IMR-90 (cell line): ENCODE results near the gene TCEAL1. TPM values are rescaled to one million over a fixed set of nuclear protein-coding genes. Genes with fewer than 3 reads are reported as not detected.

Source experiments
- ATAC-seq: fragments of 200-7000 bp; cut with Tn5 transposase; 2 replicates; pipeline ENCODE4 v1.9.1; 2020; ENCODE audit warnings: low read depth, mild to moderate bottlenecking, moderate library complexity
- BruUV-seq: library from RNA; stranded (reverse); fragments of 400-500 nt; replicated peaks from 2 replicates; lab custom pipeline; 2021; lab: Mats Ljungman, UMichigan
- CTCF ChIA-PET: fragments of 300-600 bp; formaldehyde crosslinking; extraction: SDS; loops from one replicate; lab custom pipeline; 2021; ENCODE audit warnings: antibody characterized with exemption; lab: Yijun Ruan, JAX
- POLR2A ChIA-PET: fragments of 300-600 bp; sonication (Branson Sonifier 250); formaldehyde crosslinking; loops from one replicate; lab custom pipeline; 2022; ENCODE audit warnings: antibody characterized with exemption; ENCODE audit not compliant: unreplicated experiment; lab: Charles Lee
- DNase-seq: peaks from one replicate; pipeline ENCODE4 v3.0.0; 2013
- H2AFZ ChIP-seq: replicated peaks from 2 replicates; pipeline ENCODE3; 2013; ENCODE audit warnings: low read length, mild to moderate bottlenecking; ENCODE audit not compliant: poor library complexity
- H2AK5ac ChIP-seq: 2 replicates; pipeline ENCODE4 v1.6.1; 2013; ENCODE audit warnings: low read depth, low read length, inconsistent platforms
- H2AK9ac ChIP-seq: replicated peaks from 2 replicates; pipeline ENCODE3; 2013; ENCODE audit warnings: mild to moderate bottlenecking, low read depth, low read length, moderate library complexity; ENCODE audit not compliant: poor library complexity
- H2BK120ac ChIP-seq: 2 replicates; pipeline ENCODE4 v1.6.1; 2013; ENCODE audit warnings: low read depth, low read length, inconsistent platforms
- H2BK15ac ChIP-seq: 3 replicates; pipeline ENCODE4 v1.6.1; 2013; ENCODE audit warnings: low read depth, low read length, inconsistent platforms
- H2BK20ac ChIP-seq: 2 replicates; pipeline ENCODE4 v1.6.1; 2013; ENCODE audit warnings: low read depth, mild to moderate bottlenecking, inconsistent platforms, low read length, moderate library complexity
- H2BK5ac ChIP-seq: 2 replicates; pipeline ENCODE4 v1.6.1; 2013; ENCODE audit warnings: mild to moderate bottlenecking, low read depth, low read length, inconsistent platforms; ENCODE audit not compliant: poor library complexity, severe bottlenecking
- H3K14ac ChIP-seq: replicated peaks from 2 replicates; pipeline ENCODE4 v1.6.1; 2013; ENCODE audit warnings: low read depth, low read length, inconsistent platforms
- H3K18ac ChIP-seq: 2 replicates; pipeline ENCODE4 v1.6.1; 2013; ENCODE audit warnings: low read depth, low read length, control low read depth
- H3K23ac ChIP-seq: 2 replicates; pipeline ENCODE4 v1.6.1; 2013; ENCODE audit warnings: low read depth, low read length, inconsistent platforms
- H3K27ac ChIP-seq: 2 replicates; pipeline ENCODE4 v1.5.1; 2013; ENCODE audit warnings: mild to moderate bottlenecking, control low read depth, low read length; ENCODE audit not compliant: insufficient read depth
- H3K27me3 ChIP-seq: 2 replicates; pipeline ENCODE4 v1.6.1; 2013; ENCODE audit warnings: low read length; ENCODE audit not compliant: control insufficient read depth, insufficient read depth
- H3K36me3 ChIP-seq: 2 replicates; pipeline ENCODE4 v1.6.1; 2013; ENCODE audit warnings: low read length, mixed read lengths; ENCODE audit not compliant: control insufficient read depth, insufficient read depth
- H3K4ac ChIP-seq: 2 replicates; pipeline ENCODE4 v1.6.1; 2013; ENCODE audit warnings: low read depth, low read length, inconsistent platforms
- H3K4me1 ChIP-seq: 2 replicates; pipeline ENCODE4 v1.6.1; 2013; ENCODE audit warnings: low read length, mixed read lengths; ENCODE audit not compliant: control insufficient read depth, insufficient read depth
- H3K4me2 ChIP-seq: 2 replicates; pipeline ENCODE4 v1.6.1; 2013; ENCODE audit warnings: low read depth, mild to moderate bottlenecking, control low read depth, low read length, moderate library complexity
- H3K4me3 ChIP-seq: 2 replicates; pipeline ENCODE4 v1.5.1; 2013; ENCODE audit warnings: low read depth, mild to moderate bottlenecking, control low read depth, low read length, moderate library complexity; ENCODE audit not compliant: insufficient read depth
- H3K56ac ChIP-seq: 2 replicates; pipeline ENCODE4 v1.6.1; 2013; ENCODE audit warnings: low read length, inconsistent platforms; ENCODE audit not compliant: insufficient read depth; ENCODE audit errors: extremely low read depth
- H3K79me1 ChIP-seq, 2 experiments: 2 replicates each; pipeline ENCODE4 v1.6.1; 2013; ENCODE audit warnings: low read length in 2 of 2, inconsistent platforms in 1 of 2, low read depth in 1 of 2
- H3K9ac ChIP-seq: 2 replicates; pipeline ENCODE4 v1.6.1; 2013; ENCODE audit warnings: low read depth, low read length, control low read depth
- H3K9me1 ChIP-seq: 2 replicates; pipeline ENCODE4 v1.6.1; 2013; ENCODE audit warnings: low read length, inconsistent platforms; ENCODE audit not compliant: insufficient read depth
- H3K9me3 ChIP-seq: 2 replicates; pipeline ENCODE4 v1.6.1; 2013; ENCODE audit warnings: low read length; ENCODE audit not compliant: control insufficient read depth, insufficient read depth
- H4K20me1 ChIP-seq: 2 replicates; pipeline ENCODE4 v1.6.1; 2013; ENCODE audit warnings: low read length, inconsistent platforms; ENCODE audit not compliant: insufficient read depth
- H4K5ac ChIP-seq: 2 replicates; pipeline ENCODE4 v1.6.1; 2013; ENCODE audit warnings: mild to moderate bottlenecking, low read depth, low read length, control low read depth
- H4K8ac ChIP-seq, 2 experiments: 2 replicates each; pipeline ENCODE4 v1.6.1; 2013; ENCODE audit warnings: low read depth in 2 of 2, low read length in 2 of 2, control low read depth in 1 of 2, inconsistent platforms in 1 of 2
- H4K91ac ChIP-seq: 2 replicates; pipeline ENCODE4 v1.6.1; 2013; ENCODE audit warnings: low read depth, low read length, inconsistent platforms; ENCODE audit not compliant: insufficient read depth
- BHLHE40 ChIP-seq: fragments of 150-350 bp; IDR thresholded peaks from 2 replicates; pipeline ENCODE4 v1.6.1; 2016; ENCODE audit warnings: mild to moderate bottlenecking, low read depth, low read length
- CEBPB ChIP-seq: IDR thresholded peaks from 2 replicates; pipeline ENCODE4 v1.6.1; 2012; ENCODE audit warnings: low read depth, low read length, improper control_type of control experiment
- CHD1 ChIP-seq: IDR thresholded peaks from 2 replicates; pipeline ENCODE4 v1.6.1; 2012; ENCODE audit warnings: low read depth, low read length, improper control_type of control experiment
- FOS ChIP-seq: fragments of 150-350 bp; IDR thresholded peaks from 2 replicates; pipeline ENCODE4 v1.6.1; 2016; ENCODE audit warnings: low read depth, low read length
- MAFK ChIP-seq: IDR thresholded peaks from 2 replicates; pipeline ENCODE4 v1.6.1; 2012; ENCODE audit warnings: low read depth, low read length, improper control_type of control experiment
- MAZ ChIP-seq: IDR thresholded peaks from 2 replicates; pipeline ENCODE4 v1.6.1; 2012; ENCODE audit warnings: low read depth, mild to moderate bottlenecking, low read length, improper control_type of control experiment, moderate library complexity, borderline replicate concordance
- MXI1 ChIP-seq: IDR thresholded peaks from 2 replicates; pipeline ENCODE4 v1.6.1; 2012; ENCODE audit warnings: low read depth, mild to moderate bottlenecking, low read length, moderate library complexity, borderline replicate concordance
- NFE2L2 ChIP-seq: fragments of 150-350 bp; IDR thresholded peaks from 2 replicates; pipeline ENCODE4 v1.6.1; 2016; ENCODE audit warnings: low read depth, mild to moderate bottlenecking, low read length
- POLR2A ChIP-seq: IDR thresholded peaks from 2 replicates; pipeline ENCODE4 v1.6.1; 2012; ENCODE audit warnings: mild to moderate bottlenecking, low read depth, low read length
- RAD21 ChIP-seq: IDR thresholded peaks from 2 replicates; pipeline ENCODE4 v1.6.1; 2012; ENCODE audit warnings: low read length, improper control_type of control experiment
- RCOR1 ChIP-seq: IDR thresholded peaks from 2 replicates; pipeline ENCODE4 v1.6.1; 2012; ENCODE audit warnings: mild to moderate bottlenecking, low read length, improper control_type of control experiment; ENCODE audit not compliant: insufficient replicate concordance
- RFX5 ChIP-seq: IDR thresholded peaks from 2 replicates; pipeline ENCODE4 v1.8.0; 2012; ENCODE audit warnings: low read depth, mild to moderate bottlenecking, low read length, moderate library complexity
- SMC3 ChIP-seq: fragments of 150-350 bp; IDR thresholded peaks from 2 replicates; pipeline ENCODE4 v1.6.1; 2016; ENCODE audit warnings: low read depth, mild to moderate bottlenecking, antibody characterized with exemption, low read length, moderate library complexity
- WGBS, 2 experiments: methylation state at CpG; one replicate each; pipeline versions ENCODE4 v1.1.5 to v1.1.7; 2013; ENCODE audit warnings: missing lambda C conversion rate in 2 of 2; ENCODE audit not compliant: insufficient read length in 1 of 2; ENCODE audit errors: extremely low coverage in 2 of 2; 5-methylcytosine and 5-hydroxymethylcytosine counted together
- dilution Hi-C: fragments of 300-500 bp; cut with HindIII; formaldehyde crosslinking; loops from one replicate; pipeline ENCODE4 v1.14.3; 2018; ENCODE audit warnings: low sequenced_read_pairs; ENCODE audit not compliant: unreplicated experiment
- in situ Hi-C: fragments of 300-500 bp; cut with MboI; formaldehyde crosslinking; loops from 3 replicates; pipeline ENCODE4 v1.14.3; 2019; ENCODE audit warnings: low sequenced_read_pairs, inconsistent platforms, mixed read lengths
- intact Hi-C: fragments of 100-400 bp; cut with micrococcal nuclease; formaldehyde crosslinking; loops from 2 replicates; pipeline ENCODE4 v1.10.0; 2022
- polyA plus RNA-seq, 3 experiments: library from polyadenylated mRNA; depleted of rRNA; stranded (reverse); fragments of >200 nt; gene quantifications; 2 replicates each; pipeline ENCODE4 v1.2.3, GENCODE V29; 2012; ENCODE audit warnings: low replicate concordance in 1 of 3
- total RNA-seq: library from RNA; depleted of rRNA; stranded (reverse); fragments of >200 nt; gene quantifications from 2 replicates; pipeline ENCODE4 v1.2.3, GENCODE V29; 2012
- TF ChIP-seq, protein P1 (sequence below): conservative IDR thresholded peaks from 2 replicates; pipeline ENCODE4 v1.5.1; 2012; ENCODE audit warnings: mild to moderate bottlenecking, low read depth, low read length, improper control_type of control experiment
- TF ChIP-seq, protein P2 (sequence below): fragments of 150-350 bp; IDR thresholded peaks from 2 replicates; pipeline ENCODE4 v1.6.1; 2017; ENCODE audit warnings: mild to moderate bottlenecking, antibody characterized with exemption, low read length, low read depth
- TF ChIP-seq, protein P3 (sequence below): fragments of 150-350 bp; IDR thresholded peaks from 2 replicates; pipeline ENCODE4 v1.6.1; 2016; ENCODE audit warnings: low read depth, mild to moderate bottlenecking, low read length, moderate library complexity, borderline replicate concordance

The TCEAL1 gene
- total and polyA plus RNA-seq, 2 of the 4 experiments (the other 2 are of a cell fraction) = 9.1 to 21.8 TPM

DNA sequence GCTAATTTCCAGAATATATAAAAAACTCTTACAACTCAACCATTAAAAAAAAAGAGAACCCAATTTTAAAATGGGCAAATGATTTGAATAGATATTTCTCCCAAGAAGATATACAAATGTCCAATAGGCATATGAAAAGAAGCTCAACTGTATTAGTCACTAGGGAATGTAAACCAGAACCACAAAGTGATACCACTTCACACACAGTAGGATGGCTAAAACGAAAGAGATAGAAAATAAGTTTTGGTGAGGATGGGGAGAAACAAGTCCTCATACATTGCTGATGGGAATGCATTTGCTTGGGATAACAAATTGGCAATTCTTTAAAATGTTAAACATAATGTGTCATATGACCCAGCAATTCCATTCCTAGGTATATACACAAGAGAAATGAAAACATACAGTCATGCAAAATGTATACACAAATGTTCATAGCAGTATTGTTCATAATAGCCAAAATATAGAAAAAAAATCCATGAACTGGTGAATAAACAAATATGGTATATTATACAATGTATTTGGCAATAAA is 15.3 kb upstream of the TCEAL1 start:
- dilution Hi-C loops = no loop called here
- Histone ChIP-seq H3K27ac (no peak overlapping the region), H4K20me1 (no peaks in the 10 kb centered on the region), H2BK20ac (no peak overlapping the region), H4K5ac (no peak overlapping the region), H2AK5ac (no peak overlapping the region), H4K8ac (no peak overlapping the region), H3K56ac (no peak overlapping the region), H3K79me1 (peaks cover 2 to 28% of the 10 kb centered on the region in 2 experiments; a peak in 2 of 4 replicates), H3K9me1 (no peaks in the 10 kb centered on the region), H3K4me1 (peaks cover 3% of the 10 kb centered on the region; the same call in 1 of the 2 replicates), H4K91ac (no peak overlapping the region), H3K23ac (no peak overlapping the region), H3K4me3 (no peak overlapping the region), H3K36me3 (peaks cover 7% of the 10 kb centered on the region), H2AFZ (no peak overlapping the region), H2BK120ac (no peak overlapping the region), H2BK15ac (no peak overlapping the region), H2AK9ac (no peak overlapping the region), H3K27me3 (no peaks in the 10 kb centered on the region), H3K9me3 (no peaks in the 10 kb centered on the region), H3K18ac (no peak overlapping the region), H3K4me2 (peak overlapping the region; percentile 81; the same call in 1 of the 2 replicates), H3K14ac (no peak overlapping the region), H2BK5ac (peak overlapping the region; percentile 32), H3K4ac (no peak overlapping the region), H3K9ac (no peak overlapping the region)
- in situ Hi-C loops = no loop called here
- ChIA-PET POLR2A (no interaction called here), CTCF (interaction anchor here (0.7 kb wide), 1 partner anchor 97 kb away, joined by 3 read pairs; no protein-coding TSS in a partner anchor)
- intact Hi-C loops = no loop called here
- BruUV-seq = no TSS peak
- no CpG with 5 or more reads among the region's 1 CpG for WGBS, 2 experiments
- DNase-seq = peak; percentile 72
- TF ChIP-seq MXI1 (no peak), BHLHE40 (no peak), MAFK (no peak), RAD21 (no peak), FOS (no peak), MAZ (no peak), RCOR1 (no peak), CHD1 (no peak), CEBPB (no peak), POLR2A (no peak), RFX5 (no peak), NFE2L2 (no peak), SMC3 (no peak)
- TF ChIP-seq, protein P1, sequence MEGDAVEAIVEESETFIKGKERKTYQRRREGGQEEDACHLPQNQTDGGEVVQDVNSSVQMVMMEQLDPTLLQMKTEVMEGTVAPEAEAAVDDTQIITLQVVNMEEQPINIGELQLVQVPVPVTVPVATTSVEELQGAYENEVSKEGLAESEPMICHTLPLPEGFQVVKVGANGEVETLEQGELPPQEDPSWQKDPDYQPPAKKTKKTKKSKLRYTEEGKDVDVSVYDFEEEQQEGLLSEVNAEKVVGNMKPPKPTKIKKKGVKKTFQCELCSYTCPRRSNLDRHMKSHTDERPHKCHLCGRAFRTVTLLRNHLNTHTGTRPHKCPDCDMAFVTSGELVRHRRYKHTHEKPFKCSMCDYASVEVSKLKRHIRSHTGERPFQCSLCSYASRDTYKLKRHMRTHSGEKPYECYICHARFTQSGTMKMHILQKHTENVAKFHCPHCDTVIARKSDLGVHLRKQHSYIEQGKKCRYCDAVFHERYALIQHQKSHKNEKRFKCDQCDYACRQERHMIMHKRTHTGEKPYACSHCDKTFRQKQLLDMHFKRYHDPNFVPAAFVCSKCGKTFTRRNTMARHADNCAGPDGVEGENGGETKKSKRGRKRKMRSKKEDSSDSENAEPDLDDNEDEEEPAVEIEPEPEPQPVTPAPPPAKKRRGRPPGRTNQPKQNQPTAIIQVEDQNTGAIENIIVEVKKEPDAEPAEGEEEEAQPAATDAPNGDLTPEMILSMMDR = no peak
- TF ChIP-seq, protein P2, sequence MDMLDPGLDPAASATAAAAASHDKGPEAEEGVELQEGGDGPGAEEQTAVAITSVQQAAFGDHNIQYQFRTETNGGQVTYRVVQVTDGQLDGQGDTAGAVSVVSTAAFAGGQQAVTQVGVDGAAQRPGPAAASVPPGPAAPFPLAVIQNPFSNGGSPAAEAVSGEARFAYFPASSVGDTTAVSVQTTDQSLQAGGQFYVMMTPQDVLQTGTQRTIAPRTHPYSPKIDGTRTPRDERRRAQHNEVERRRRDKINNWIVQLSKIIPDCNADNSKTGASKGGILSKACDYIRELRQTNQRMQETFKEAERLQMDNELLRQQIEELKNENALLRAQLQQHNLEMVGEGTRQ = no peak
- TF ChIP-seq, protein P3, sequence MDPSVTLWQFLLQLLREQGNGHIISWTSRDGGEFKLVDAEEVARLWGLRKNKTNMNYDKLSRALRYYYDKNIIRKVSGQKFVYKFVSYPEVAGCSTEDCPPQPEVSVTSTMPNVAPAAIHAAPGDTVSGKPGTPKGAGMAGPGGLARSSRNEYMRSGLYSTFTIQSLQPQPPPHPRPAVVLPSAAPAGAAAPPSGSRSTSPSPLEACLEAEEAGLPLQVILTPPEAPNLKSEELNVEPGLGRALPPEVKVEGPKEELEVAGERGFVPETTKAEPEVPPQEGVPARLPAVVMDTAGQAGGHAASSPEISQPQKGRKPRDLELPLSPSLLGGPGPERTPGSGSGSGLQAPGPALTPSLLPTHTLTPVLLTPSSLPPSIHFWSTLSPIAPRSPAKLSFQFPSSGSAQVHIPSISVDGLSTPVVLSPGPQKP = no peak
- ATAC-seq = peak; percentile 55
